ENCODE results near the gene CEP44. TPM values are rescaled to one million over a fixed set of nuclear protein-coding genes. Genes with fewer than 3 reads are reported as not detected.

CEP44 gene
- total RNA-seq, 1 experiment from 2014 or later = 8.4 TPM

DNA sequence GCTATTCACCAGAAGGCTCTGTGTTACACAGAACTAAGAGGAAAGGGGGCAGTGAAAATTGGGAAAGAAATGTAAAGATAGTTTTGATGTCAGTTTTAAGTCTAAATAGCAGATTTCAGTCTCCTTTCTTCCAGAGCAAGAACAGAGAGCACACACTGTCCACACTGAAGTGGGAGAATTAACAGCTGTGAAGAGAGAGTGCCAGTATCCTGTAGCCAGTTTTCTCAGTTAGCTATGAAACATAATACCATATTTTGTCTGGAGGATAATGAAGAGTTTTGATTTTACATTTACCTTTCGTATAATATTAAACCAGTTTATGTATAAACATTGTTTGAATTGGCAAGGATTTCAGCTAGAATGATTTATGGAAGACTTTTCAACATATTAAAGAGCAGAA is 35.3 kb upstream of the CEP44 start:
- ChIA-PET CTCF (no interaction called here), POLR2A (ENCODE audit: unreplicated experiment) (no interaction called here)
- no peak overlapping the region for H3K4me2 ChIP-seq (ENCODE audit: low read length)
- no peak for TF ChIP-seq EZH2phosphoT487 (IDR thresholded peaks at IDR 0.05; ENCODE audit: borderline replicate concordance, low read length)
- no peak for TF ChIP-seq EZH2 (IDR thresholded peaks at IDR 0.05; ENCODE audit: low read length, unreplicated experiment)
- TF ChIP-seq, protein P1, sequence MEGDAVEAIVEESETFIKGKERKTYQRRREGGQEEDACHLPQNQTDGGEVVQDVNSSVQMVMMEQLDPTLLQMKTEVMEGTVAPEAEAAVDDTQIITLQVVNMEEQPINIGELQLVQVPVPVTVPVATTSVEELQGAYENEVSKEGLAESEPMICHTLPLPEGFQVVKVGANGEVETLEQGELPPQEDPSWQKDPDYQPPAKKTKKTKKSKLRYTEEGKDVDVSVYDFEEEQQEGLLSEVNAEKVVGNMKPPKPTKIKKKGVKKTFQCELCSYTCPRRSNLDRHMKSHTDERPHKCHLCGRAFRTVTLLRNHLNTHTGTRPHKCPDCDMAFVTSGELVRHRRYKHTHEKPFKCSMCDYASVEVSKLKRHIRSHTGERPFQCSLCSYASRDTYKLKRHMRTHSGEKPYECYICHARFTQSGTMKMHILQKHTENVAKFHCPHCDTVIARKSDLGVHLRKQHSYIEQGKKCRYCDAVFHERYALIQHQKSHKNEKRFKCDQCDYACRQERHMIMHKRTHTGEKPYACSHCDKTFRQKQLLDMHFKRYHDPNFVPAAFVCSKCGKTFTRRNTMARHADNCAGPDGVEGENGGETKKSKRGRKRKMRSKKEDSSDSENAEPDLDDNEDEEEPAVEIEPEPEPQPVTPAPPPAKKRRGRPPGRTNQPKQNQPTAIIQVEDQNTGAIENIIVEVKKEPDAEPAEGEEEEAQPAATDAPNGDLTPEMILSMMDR (conservative IDR thresholded peaks at IDR 0.05; ENCODE audit: low read depth, low read length) = no peak
- H3K79me2 ChIP-seq (ENCODE audit: low read length) = no peaks in the 10 kb centered on the region
- DNase-seq (no peak), ATAC-seq (no peak)
- H3K4me3 ChIP-seq (ENCODE audit: low read length) = no peak overlapping the region
- no peak overlapping the region for H2AFZ ChIP-seq (ENCODE audit: low read length)
- no TSS peak for BruUV-seq (replicated peaks)
- H3K27me3 ChIP-seq (ENCODE audit: low read length) = no peaks in the 10 kb centered on the region
- H3F3A ChIP-seq (ENCODE audit: low read length, unreplicated experiment) = no peaks in the 10 kb centered on the region
- H3K9ac ChIP-seq (ENCODE audit: low read length) = no peak overlapping the region
- no peaks in the 10 kb centered on the region for H4K20me1 ChIP-seq (ENCODE audit: low read length)
- intact Hi-C loops (cut with micrococcal nuclease) = no loop called here
- no peaks in the 10 kb centered on the region for H3K9me3 ChIP-seq (ENCODE audit: low read length)
- no peak overlapping the region for H3K27ac ChIP-seq (ENCODE audit: low read length)
- H3K4me1 ChIP-seq (ENCODE audit: insufficient read depth, low read length) = peaks cover 6% of the 10 kb centered on the region; the same call in 1 of the 2 replicates
- no peaks in the 10 kb centered on the region for H3K9me2 ChIP-seq (replicated peaks; ENCODE audit: low read length)
- no peaks in the 10 kb centered on the region for H3K36me3 ChIP-seq (ENCODE audit: low read depth, low read length)

DNA sequence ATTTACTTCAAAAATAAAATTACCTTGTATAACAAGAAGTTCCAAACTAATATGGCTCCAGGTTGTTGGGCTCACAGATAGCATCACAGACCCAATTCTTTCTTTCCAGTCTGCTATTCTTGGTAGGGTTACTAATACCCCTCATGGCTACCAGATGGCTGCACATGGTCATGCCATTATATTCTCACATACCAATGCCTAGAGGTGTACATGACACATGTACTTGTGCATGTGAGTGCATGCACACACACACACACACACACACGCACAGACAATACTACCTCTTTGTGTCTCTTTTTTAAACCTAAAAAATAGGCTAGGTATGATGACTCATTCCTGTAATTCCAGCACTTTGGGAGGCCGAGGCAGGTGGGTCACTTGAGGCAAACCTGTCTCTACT is 31.3 kb upstream of the CEP44 start:
- CTCF ChIA-PET = no interaction called here
- H3K4me1 ChIP-seq (ENCODE audit: insufficient read depth, low read length) = peaks cover 7% of the 10 kb centered on the region
- no TSS peak for BruUV-seq (replicated peaks)

DNA sequence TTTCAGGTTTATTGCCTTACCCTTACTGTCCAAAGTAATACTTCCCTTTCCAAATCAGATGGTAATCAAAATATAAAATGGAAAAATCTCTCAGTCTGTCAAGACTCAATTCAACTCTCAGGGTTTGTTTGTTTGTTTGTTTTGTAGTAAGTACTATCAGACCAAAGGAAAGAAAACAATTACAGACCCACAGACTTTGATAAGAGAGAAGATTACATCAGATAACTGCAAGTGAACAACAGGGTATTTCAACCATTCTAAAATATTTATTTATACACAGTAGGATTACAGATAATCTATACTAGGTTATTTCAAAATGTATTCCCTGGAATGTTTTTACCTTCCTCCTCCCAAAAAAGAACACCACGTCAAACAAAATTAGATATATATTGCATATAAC is 29.1 kb upstream of the CEP44 start:
- TF ChIP-seq EZH2 (IDR thresholded peaks at IDR 0.05; ENCODE audit: low read length, unreplicated experiment) (no peak), EZH2phosphoT487 (IDR thresholded peaks at IDR 0.05; ENCODE audit: borderline replicate concordance, low read length) (no peak)
- TF ChIP-seq, protein P1 (conservative IDR thresholded peaks at IDR 0.05; ENCODE audit: low read depth, low read length) = no peak
- Histone ChIP-seq H3K4me3 (ENCODE audit: low read length) (no peak overlapping the region), H3K36me3 (ENCODE audit: low read depth, low read length) (no peaks in the 10 kb centered on the region), H3K4me2 (ENCODE audit: low read length) (no peak overlapping the region), H3K27me3 (ENCODE audit: low read length) (no peaks in the 10 kb centered on the region), H3K27ac (ENCODE audit: low read length) (no peak overlapping the region), H2AFZ (ENCODE audit: low read length) (no peak overlapping the region), H3F3A (ENCODE audit: low read length, unreplicated experiment) (no peaks in the 10 kb centered on the region), H3K4me1 (ENCODE audit: insufficient read depth, low read length) (peaks cover 7% of the 10 kb centered on the region), H3K9me3 (ENCODE audit: low read length) (no peaks in the 10 kb centered on the region), H3K79me2 (ENCODE audit: low read length) (no peaks in the 10 kb centered on the region), H3K9me2 (replicated peaks; ENCODE audit: low read length) (no peaks in the 10 kb centered on the region), H3K9ac (ENCODE audit: low read length) (no peak overlapping the region), H4K20me1 (ENCODE audit: low read length) (no peaks in the 10 kb centered on the region)
- ChIA-PET POLR2A (ENCODE audit: unreplicated experiment) (no interaction called here), CTCF (no interaction called here)
- intact Hi-C loops (cut with micrococcal nuclease) = no loop called here
- DNase-seq (no peak), ATAC-seq (no peak)
- no TSS peak for BruUV-seq (replicated peaks)

More for the DNA sequence above, 31.3 kb upstream of the CEP44 start:
- H3K9ac ChIP-seq (ENCODE audit: low read length) = no peak overlapping the region
- no peaks in the 10 kb centered on the region for H3K36me3 ChIP-seq (ENCODE audit: low read depth, low read length)
- H3K9me2 ChIP-seq (replicated peaks; ENCODE audit: low read length) = no peaks in the 10 kb centered on the region
- TF ChIP-seq EZH2 (IDR thresholded peaks at IDR 0.05; ENCODE audit: low read length, unreplicated experiment) (no peak), EZH2phosphoT487 (IDR thresholded peaks at IDR 0.05; ENCODE audit: borderline replicate concordance, low read length) (no peak)
- TF ChIP-seq, protein P1 (conservative IDR thresholded peaks at IDR 0.05; ENCODE audit: low read depth, low read length) = no peak
- H3K27me3 ChIP-seq (ENCODE audit: low read length) = no peaks in the 10 kb centered on the region
- H3K79me2 ChIP-seq (ENCODE audit: low read length) = no peaks in the 10 kb centered on the region
- no peaks in the 10 kb centered on the region for H3F3A ChIP-seq (ENCODE audit: low read length, unreplicated experiment)
- H3K27ac ChIP-seq (ENCODE audit: low read length) = no peak overlapping the region
- H3K4me2 ChIP-seq (ENCODE audit: low read length) = no peak overlapping the region
- H3K9me3 ChIP-seq (ENCODE audit: low read length) = no peaks in the 10 kb centered on the region
- intact Hi-C loops (cut with micrococcal nuclease) = no loop called here
- H3K4me3 ChIP-seq (ENCODE audit: low read length) = no peak overlapping the region
- no peaks in the 10 kb centered on the region for H4K20me1 ChIP-seq (ENCODE audit: low read length)
- DNase-seq = no peak
- no peak for ATAC-seq
- no peak overlapping the region for H2AFZ ChIP-seq (ENCODE audit: low read length)
- POLR2A ChIA-PET (ENCODE audit: unreplicated experiment) = no interaction called here
